Left lung (tissue), 10 donors: ENCODE data around the gene ATXN1. TPM values are rescaled to one million over a fixed set of nuclear protein-coding genes. Genes with fewer than 3 reads are reported as not detected.

Experiments used
- ATAC-seq: fragments of 200-7000 bp; cut with Tn5 transposase; one replicate; pipeline ENCODE4 v1.9.1; 2020; ENCODE audit warnings: moderate library complexity
- DNase-seq, 4 donors: peaks; one replicate each; pipeline ENCODE4 v3.0.0-alpha.2; 2013 to 2020
- H3K27ac ChIP-seq, 2 donors: fragments of 200-600 bp; sonication (generic) in 1 of 2; one replicate each; pipeline versions ENCODE4 v1.5.0 to v1.8.0; 2020 to 2021
- H3K27me3 ChIP-seq, 2 donors: fragments of 200-600 bp; sonication (generic) in 1 of 2; one replicate each; pipeline versions ENCODE4 v1.5.0 to v1.8.0; 2020 to 2021
- H3K36me3 ChIP-seq, 2 donors: fragments of 200-600 bp; sonication (generic) in 1 of 2; one replicate each; pipeline versions ENCODE4 v1.5.0 to v1.8.0; 2020 to 2021
- H3K4me1 ChIP-seq, 2 donors: fragments of 200-600 bp; one replicate each; pipeline ENCODE4 v1.8.0; 2021
- H3K4me3 ChIP-seq, 2 donors: fragments of 200-600 bp; sonication (generic) in 1 of 2; one replicate each; pipeline versions ENCODE4 v1.5.0 to v1.8.0; 2020 to 2021; ENCODE audit warnings: mild to moderate bottlenecking in 1 of 2
- H3K9me3 ChIP-seq, 2 donors: fragments of 200-600 bp; sonication (generic) in 1 of 2; one replicate each; pipeline versions ENCODE4 v1.5.0 to v1.8.0; 2020 to 2021
- CTCF ChIP-seq, 2 donors: fragments of 200-600 bp; sonication (generic) in 1 of 2; IDR thresholded peaks; one replicate each; pipeline versions ENCODE4 v1.5.0 to v1.8.0; 2021; ENCODE audit warnings: antibody characterized with exemption in 2 of 2
- intact Hi-C, 2 donors: fragments of 100-400 bp; cut with DNase I; formaldehyde crosslinking; loops; one replicate each; pipeline versions ENCODE4 v1.11.2 to v1.14.2; 2022
- polyA plus RNA-seq, 6 donors: library from polyadenylated mRNA; unstranded; fragments of 120-200 nt; gene quantifications; one replicate each; pipeline ENCODE4 v1.2.1, GENCODE V29; 2013; ENCODE audit not compliant: insufficient read length in 6 of 6
- total RNA-seq, 2 donors: library from RNA; stranded (reverse); fragmentation: NEBNext Ultra II Directional; extraction: Animal tissue kit (Norgen Biotek cat#: 25700); gene quantifications; one replicate each; pipeline ENCODE4 v1.2.1, GENCODE V29; 2021
- donor health status: DM: no; HTN: yes; CAD: no.
- donor health status: DM: no; HTN: no; CAD: no.

The ATXN1 gene
- total and polyA plus RNA-seq, 8 donors = 23.3 to 67.4 (median 27.3) TPM

GRCh38 chr6:16519265-16520242 lies 241.7 kb downstream of the ATXN1 start:
- no peak for TF ChIP-seq CTCF (IDR thresholded peaks at IDR 0.05)
- H3K36me3 ChIP-seq = peaks cover 0 to 29% of the 10 kb centered on the region in 2 donors
- no peak overlapping the region for H3K4me3 ChIP-seq
- H3K9me3 ChIP-seq = no peaks in the 10 kb centered on the region
- H3K27ac ChIP-seq = no peak overlapping the region
- no peaks in the 10 kb centered on the region for H3K27me3 ChIP-seq
- H3K4me1 ChIP-seq = peaks cover 0 to 7% of the 10 kb centered on the region in 2 donors
- no peak for ATAC-seq
- DNase-seq = no peak
- intact Hi-C loops = no loop called here

- peaks cover 0 to 19% of the 10 kb centered on the region in 2 donors for H3K4me1 ChIP-seq
- intact Hi-C loops = no loop called here
- no peak overlapping the region for H3K27ac ChIP-seq
- no peak for TF ChIP-seq CTCF (IDR thresholded peaks at IDR 0.05)
- DNase-seq (peak in 1 of 4 donors; percentile 14), ATAC-seq (no peak)
- H3K36me3 ChIP-seq = peaks cover 0 to 23% of the 10 kb centered on the region in 2 donors
- no peaks in the 10 kb centered on the region for H3K9me3 ChIP-seq
- H3K27me3 ChIP-seq = no peaks in the 10 kb centered on the region
- H3K4me3 ChIP-seq = no peak overlapping the region
Measured at GRCh38 chr6:16518265-16518664, 243.0 kb downstream of the ATXN1 start.

- H3K9me3 ChIP-seq = no peaks in the 10 kb centered on the region
- H3K27me3 ChIP-seq = no peaks in the 10 kb centered on the region
- peak in 1 of 4 donors; percentile 32 for DNase-seq
- peak; percentile 24 to 32 for TF ChIP-seq CTCF (IDR thresholded peaks at IDR 0.05)
- peaks cover 3 to 48% of the 10 kb centered on the region in 2 donors for H3K4me1 ChIP-seq
- H3K36me3 ChIP-seq = no peaks in the 10 kb centered on the region
- ATAC-seq = peak; percentile 21
- no peak overlapping the region for H3K27ac ChIP-seq
- H3K4me3 ChIP-seq = no peak overlapping the region
- intact Hi-C loops = loop anchor here in 1 of 2 donors (5.0 kb wide), 1 partner anchor 248 kb away; the partner anchor contains the start of gene ATXN1
Measured at GRCh38 chr6:16514249-16514648, 247.0 kb downstream of the ATXN1 start.

- H3K36me3 ChIP-seq = no peaks in the 10 kb centered on the region
- H3K9me3 ChIP-seq = no peaks in the 10 kb centered on the region
- no peak for TF ChIP-seq CTCF (IDR thresholded peaks at IDR 0.05)
- no peaks in the 10 kb centered on the region for H3K27me3 ChIP-seq
- ATAC-seq (no peak), DNase-seq (peak in 1 of 4 donors; percentile 33)
- intact Hi-C loops = loop anchor here in 1 of 2 donors (5.0 kb wide), 1 partner anchor 250 kb away; the partner anchor contains the start of gene ATXN1
- peaks cover 3 to 43% of the 10 kb centered on the region in 2 donors for H3K4me1 ChIP-seq
- no peak overlapping the region for H3K27ac ChIP-seq
- H3K4me3 ChIP-seq = no peak overlapping the region
Measured at GRCh38 chr6:16512544-16513290, 248.5 kb downstream of the ATXN1 start.
